Activated T-cell treated with anti-CD3 and anti-CD28 coated beads for 48 hours (primary cell): ENCODE results near the gene WDR44.
"Not testable (repeated sequence)": the region's sequence is repeated elsewhere in the genome, so short reads cannot be mapped to it uniquely, and the experiment has no call there.

Experiments
- DNase-seq: peaks from one replicate; pipeline ENCODE4 v3.0.0-alpha.2; 2020; ENCODE audit warnings: low read depth

Gene WDR44, protein sequence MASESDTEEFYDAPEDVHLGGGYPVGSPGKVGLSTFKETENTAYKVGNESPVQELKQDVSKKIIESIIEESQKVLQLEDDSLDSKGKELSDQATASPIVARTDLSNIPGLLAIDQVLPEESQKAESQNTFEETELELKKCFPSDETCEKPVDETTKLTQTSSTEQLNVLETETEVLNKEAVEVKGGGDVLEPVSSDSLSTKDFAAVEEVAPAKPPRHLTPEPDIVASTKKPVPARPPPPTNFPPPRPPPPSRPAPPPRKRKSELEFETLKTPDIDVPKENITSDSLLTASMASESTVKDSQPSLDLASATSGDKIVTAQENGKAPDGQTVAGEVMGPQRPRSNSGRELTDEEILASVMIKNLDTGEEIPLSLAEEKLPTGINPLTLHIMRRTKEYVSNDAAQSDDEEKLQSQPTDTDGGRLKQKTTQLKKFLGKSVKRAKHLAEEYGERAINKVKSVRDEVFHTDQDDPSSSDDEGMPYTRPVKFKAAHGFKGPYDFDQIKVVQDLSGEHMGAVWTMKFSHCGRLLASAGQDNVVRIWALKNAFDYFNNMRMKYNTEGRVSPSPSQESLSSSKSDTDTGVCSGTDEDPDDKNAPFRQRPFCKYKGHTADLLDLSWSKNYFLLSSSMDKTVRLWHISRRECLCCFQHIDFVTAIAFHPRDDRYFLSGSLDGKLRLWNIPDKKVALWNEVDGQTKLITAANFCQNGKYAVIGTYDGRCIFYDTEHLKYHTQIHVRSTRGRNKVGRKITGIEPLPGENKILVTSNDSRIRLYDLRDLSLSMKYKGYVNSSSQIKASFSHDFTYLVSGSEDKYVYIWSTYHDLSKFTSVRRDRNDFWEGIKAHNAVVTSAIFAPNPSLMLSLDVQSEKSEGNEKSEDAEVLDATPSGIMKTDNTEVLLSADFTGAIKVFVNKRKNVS

DNA sequence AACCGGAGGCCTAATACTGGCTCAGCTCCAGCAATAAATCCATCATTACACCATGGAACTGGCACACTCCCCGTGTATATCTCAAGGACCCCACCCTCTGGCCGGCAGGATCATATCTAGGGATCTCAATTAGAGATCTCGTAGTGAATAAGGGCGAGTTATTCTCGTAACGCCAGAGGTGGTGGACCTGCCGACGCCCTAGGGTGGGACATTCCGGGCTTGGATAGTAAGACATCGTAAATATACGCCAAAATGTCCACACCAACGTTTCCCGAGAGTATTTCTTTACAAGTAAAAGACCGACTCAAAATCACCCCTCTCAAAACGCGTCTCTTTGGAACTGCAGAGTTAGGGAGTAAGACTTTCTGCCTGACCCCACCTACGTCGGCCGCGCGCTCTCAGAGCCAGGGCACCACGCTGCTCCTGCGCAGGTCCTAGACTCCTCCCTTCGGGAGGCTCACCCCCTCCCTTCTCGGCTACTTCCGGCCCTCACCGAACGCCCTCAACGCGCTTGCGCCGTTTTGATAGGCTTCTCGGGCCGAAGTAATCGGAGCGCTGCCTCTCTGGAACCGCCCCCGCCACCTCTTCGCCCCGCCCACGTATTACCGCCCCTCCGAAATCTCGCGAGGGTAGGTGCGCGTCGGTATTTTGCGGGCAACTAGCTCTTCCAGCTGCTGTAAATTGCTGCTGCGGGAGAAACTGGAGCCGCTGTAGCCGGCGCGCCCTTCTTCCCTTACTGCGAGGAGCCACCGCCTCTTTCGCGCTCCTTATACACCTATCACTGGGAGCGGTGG is at the start of gene WDR44:
TSS of gene WDR44 (plus strand) at position 643 of the 794 bp plus-strand sequence. CDS start 398 bp downstream, outside the sequence.
- peak; percentile 87 for DNase-seq

DNA sequence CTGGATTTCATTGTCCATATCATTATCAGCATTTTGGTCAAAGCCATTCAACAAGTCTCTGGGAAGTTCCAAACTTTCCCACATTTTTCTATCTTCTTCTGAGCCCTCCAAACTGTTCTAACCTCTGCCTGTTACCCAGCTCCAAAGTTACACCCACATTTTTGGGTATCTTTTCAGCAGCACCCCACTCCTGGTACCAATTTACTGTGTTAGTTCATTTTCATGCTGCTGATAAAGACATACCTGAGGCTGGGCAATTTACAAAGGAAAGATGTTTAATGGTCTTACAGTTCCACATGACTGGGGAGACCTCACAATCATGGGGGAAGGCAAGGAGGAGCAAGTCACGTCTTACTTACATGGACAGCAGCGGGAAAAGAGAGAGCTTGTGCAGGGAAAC is 40.1 kb upstream of the WDR44 start:
- not testable (repeated sequence) for DNase-seq

DNA sequence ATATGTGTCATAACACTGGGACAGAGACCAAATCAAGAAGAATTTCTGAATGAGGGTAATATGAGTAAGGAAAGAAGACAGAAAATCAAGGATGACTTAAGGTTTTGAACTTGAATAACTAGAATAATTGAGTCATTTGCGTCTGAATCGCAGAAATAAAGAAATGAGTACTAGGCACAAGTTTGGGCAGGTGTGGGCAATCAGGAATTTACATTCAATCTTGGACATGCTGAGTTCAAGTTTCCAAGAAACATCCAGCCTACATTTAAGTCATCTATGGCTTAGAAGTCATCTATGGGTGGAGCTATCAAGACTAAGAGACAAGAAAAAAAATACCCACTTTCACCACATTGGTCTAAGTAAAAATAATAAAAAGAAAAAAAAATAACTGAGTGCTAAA is 30.4 kb upstream of the WDR44 start:
- DNase-seq: no peak

DNA sequence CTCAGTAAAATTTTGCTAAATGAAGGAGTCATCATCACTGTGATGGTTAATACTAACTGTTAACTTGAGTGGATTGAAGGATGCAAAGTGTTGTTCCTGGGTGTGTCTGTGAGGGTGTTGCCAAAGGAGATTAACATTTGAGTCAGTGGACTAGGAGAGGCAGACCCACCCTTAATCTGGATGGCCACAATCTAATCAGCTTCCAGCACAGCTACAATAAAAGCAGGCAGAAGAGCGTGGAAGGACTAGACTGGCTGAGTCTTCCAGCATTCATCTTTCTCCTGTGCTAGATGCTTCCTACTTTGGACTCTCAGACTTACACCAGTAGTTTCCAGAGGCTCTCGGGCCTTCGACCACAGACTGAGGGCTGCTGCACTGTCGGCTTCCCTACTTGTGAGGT is 21.3 kb upstream of the WDR44 start:
- DNase-seq: no peak

DNA sequence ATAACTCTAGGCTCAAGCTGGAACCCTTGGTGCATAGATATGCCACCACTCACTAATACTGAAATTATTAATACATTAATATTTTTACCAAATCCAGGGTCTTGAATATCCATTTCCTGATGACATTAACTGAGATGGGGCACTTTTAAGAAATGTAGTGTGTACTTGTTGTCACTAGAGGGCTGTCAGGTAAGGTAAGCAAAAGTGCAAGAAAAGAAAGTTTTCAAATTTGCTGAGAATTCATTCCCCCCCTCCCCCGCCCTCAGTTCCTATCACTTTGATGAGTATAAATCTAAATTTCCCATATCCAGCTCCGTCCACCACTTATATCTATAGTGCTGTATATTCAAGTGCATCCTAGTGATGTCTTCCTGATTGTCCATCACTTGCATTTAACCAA is 20.5 kb upstream of the WDR44 start:
- DNase-seq: no peak

DNA sequence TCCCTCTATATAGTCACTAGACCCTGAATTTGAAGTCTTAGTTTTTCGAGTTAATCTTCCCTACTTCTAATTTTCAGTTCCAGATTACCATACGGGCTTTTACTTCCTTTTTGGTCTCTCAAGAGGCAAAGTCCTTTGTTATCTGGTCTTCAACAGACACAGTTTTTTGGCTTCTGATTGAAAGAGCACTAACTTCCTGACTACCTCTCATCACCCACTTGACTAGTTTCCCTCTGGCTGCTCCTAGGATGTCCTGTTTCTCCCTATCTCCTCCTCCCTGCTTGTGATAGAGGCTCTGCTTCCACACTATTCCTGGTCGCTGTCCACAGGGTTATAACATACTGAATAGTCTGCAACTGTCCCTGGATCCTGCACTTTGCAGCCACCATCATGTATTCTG is 16.7 kb upstream of the WDR44 start:
- DNase-seq: no peak

DNA sequence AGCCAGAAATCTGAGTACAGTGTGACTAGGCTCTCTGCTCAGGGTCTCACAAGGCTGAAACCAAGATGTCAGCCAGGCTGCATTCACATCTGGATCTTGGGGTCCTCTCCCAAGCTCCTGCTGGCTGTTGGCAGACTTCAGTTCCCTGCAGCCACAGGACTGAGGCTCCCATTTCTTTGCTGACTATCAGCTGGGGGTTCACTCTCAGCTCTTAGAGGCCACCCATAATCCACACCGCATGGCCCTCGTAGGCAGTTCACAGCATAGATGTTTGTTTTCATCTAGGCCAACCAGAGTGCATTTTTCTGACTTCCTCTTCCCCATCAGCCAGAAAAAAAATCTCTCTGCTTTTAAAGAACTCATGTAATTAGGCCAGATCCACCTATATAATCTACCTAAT is 8.2 kb upstream of the WDR44 start:
- DNase-seq: no peak

DNA sequence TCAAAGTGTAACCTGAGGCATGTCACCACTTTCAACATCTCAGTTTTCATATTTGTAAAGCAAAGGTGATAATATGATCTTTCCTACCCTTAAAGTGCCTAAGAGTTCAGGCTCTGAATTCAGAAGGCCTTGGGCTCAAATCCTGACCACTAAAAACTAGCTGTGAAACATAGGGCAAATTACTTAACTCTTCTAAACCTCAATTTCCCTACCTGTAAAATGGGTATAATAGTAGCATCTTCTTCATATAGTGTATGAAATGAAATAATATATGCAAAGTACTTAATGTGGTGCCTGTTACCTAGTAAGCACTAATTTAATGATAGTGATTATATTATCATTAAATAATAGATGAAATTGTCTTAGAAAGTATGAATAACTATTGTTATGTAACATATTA is 7.0 kb upstream of the WDR44 start:
- DNase-seq: no peak

DNA sequence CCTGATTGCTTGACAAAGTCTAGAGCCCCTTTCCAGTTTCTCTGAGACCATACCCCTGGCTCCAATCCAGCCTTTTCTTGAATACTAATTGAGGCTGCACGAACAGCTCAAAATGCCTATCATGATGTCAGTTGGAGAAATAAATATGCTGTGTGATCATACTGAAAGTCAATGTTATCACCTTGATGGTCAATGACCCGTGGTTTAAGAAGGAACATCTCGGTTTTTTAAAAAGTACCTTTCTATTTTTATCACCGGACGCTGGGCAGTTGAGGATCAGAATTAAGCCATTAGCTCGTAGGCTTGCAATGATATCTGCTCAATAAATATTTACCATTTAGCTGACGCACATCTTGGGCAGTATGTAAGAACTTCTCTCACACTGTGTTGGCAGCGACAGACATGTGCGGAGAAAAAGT is 852 bp upstream of the WDR44 start:
- no peak for DNase-seq

DNA sequence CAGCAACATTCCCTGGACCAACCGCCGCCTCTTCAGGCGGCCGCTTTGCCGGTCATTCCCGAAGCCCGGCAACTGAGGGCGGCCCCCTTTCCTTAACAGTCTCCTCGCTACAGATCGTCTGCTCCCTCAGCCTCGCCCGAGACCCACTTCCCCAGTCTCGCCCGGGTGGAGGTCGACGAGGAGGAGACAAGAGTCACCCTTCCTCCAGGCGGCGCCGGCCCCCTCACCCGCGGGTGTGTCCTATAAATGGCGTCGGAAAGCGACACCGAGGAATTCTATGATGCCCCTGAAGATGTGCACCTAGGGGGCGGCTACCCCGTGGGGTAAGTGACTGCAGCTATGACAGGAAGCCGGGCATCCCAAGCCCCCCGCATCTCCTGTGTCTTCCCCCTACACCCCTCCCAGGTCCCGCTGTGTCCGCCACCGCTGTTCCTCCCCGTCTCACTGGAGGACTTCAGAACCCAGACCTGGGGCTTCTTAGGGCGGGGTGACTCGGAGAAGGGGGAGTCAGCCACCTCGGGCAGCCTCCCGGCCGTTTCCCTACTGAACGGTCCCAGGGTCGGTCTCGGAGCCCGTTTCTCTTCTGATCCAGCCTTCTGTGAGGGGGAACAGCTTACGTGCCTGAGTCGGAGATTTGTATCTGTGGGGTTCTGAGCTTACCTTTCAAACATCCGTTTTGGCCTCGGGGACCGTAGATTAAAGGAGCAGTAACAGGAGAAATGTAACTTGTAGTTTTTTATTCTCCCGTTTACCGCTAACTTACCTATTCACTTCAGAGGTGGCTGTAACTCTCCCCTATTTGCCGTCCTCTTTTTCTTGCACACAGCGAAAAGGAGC is 570 bp downstream of the WDR44 start:
- peak; percentile 27 for DNase-seq

DNA sequence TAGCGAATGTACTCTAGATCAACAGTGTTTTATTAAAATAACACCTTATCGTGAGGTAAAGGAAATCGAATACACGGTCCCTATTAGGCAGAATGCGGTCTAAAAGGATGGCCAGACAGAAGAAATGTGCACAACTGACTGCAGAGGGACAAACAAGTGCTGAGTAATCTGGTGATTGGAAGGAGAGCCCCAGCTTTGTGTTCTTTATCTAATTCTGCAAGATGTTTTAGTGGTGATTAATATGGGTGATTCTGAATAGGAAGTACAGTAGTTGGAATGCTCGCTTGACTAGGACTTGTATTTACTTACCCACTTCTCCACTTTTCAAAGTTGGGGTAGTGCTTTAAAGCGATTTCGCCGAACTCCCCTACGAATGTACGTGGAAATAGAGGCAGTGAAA is 1.2 kb downstream of the WDR44 start:
- no peak for DNase-seq

DNA sequence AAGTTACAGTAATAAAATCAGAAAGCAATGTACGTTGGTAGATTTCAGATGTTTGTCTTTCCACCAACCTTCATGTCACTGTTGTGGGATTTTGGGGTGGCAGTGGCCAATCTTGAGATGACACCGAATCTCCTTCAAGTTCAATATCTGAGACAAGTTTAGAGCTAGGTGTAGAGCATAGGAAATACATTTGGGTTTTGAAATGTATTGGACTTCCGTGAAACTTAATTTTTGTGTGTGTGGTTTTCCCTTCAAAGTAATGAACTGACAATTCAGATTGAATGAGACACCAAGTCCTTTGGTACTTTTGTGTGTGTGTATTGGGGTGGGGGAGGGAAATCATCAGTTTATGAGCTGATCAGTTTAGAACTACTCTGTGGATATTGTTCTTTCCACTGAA is 1.8 kb downstream of the WDR44 start:
- no peak for DNase-seq

DNA sequence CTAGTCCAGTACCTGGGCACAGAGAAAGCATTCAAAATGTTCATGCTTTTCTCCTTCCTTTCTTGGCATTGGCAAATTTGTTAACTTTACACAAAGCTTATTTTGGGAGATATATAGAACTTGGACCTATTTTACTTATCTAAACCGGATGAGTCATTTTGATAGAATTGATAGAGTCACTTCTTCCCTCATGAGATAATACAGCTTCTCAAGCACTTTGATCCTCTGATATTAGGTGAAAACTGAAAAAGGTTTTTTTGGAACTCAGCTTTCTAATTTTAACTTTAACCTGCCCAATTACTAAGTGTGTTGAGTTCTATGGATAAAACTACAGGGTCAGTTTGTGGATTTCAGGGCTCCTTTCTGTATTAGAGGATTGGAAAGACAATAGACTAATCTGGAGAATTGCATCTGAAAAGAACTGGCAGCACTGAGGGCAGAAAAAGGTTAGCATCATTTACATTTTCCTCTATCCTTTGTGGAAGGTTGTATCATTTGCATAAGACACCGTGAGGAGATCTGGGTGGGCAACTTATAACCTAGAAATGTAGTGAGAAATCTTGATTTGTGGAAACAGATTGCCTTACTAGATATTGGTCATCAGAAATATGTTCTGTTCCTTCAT is 2.4 kb downstream of the WDR44 start:
- no peak for DNase-seq

DNA sequence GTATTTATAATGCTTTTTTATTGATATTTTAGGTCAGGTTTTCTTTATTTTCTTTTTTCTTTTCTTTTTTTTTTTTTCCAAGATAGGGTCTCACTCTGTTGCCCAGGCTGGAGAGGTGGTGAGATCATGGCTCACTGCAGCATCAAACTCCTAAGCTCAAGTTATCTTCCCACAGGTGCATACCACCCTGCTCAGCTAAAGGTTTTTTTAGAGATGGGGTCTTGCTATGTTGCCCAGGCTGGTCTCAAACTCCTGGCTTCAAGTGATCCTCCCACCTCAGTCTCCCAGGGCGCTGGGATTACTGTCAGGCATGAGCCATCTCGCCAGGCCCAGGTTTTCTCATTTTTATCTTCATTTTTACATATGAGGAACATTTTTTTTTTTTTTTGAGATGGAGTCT is 3.3 kb downstream of the WDR44 start:
- no peak for DNase-seq

DNA sequence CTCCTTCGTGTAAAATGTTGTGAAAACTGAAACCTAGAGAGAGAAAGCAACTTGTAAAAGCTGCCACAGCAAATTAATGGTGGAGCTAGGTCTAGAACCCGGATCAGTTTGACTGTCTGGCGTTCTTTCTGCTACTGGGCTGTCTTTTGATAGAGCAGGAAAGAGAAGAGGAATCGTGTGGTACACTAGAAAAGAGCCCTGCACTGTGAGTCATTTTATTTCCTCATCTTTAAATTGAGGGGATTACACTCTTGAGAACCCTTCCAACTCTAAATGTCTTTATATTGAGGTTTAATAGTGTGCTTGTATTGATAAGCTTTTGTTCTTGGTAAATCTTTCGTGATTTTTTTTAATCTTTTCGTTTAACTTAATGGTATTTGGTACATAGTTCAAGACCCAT is 4.3 kb downstream of the WDR44 start:
- DNase-seq: no peak

DNA sequence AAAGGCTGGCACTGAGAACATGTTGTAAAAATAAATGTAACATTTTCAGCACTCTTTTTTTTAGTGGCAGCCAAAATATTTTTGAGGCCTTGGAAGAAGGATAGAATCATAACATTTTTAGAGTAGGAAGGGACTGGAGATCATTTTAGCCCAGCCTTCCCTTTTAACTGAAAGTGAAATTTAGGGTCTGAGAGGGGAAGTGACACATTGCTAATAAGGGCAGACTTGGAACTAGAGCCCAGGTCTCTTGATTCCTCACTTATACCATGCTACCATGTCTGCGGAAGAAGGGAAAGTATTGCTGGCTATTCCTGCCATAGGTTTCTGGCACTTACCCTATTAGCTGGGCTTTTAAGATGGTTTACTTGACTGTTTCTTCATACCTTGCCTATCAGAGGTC is 4.8 kb downstream of the WDR44 start:
- no peak for DNase-seq

DNA sequence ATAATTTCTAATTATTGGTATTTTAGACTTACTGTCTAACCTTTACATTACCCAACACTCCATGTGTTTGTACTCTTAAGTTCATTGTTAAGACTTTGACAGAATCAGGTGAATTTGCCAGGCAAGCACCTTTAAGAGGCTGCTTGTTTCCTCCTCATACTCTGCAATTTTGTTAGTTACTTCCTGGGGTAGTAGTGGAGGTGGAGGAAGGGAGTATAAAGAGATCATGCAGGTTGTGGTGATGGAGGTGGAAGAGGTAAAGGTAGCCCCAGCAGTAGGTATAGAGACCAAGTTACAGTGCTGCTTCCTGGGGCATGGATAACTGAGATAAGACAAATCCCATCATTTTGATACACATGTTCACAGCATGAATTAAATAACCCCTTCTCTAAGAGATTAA is 6.7 kb downstream of the WDR44 start:
- no peak for DNase-seq

DNA sequence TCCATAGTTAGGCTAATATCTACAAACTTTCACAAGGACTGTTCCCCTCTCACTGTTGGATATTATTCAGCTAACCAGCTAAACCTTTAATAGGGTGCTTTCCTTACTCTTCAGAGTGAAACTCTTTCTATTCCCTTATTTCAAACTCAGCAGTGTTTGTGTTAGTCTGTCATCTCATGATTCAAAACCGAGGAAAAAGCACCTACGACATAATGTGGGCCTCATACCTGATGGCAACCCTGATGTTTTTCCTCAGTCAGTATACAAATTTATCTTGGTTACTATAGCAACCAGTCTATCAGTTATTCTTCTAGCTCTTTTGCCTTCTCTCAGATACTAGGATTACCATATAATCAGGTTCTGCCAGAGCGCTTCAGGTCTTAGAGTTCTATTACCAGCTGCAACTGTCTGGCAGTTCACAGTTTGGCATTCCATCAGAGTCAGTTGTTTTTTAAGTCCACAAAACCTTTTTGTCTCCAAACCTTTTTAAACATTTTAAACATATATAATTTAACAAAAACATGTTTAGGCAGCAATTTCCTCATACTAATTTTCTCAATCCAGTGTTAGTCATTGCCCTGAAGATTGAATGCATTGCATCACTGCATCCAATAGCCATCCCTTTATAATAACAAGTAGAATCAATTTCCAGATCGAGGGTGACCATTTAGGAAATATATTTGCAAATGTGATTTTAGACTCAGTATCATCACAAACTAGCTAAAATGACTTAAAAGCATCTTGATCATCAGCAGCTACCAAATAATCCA is 7.4 kb downstream of the WDR44 start:
- DNase-seq: no peak

DNA sequence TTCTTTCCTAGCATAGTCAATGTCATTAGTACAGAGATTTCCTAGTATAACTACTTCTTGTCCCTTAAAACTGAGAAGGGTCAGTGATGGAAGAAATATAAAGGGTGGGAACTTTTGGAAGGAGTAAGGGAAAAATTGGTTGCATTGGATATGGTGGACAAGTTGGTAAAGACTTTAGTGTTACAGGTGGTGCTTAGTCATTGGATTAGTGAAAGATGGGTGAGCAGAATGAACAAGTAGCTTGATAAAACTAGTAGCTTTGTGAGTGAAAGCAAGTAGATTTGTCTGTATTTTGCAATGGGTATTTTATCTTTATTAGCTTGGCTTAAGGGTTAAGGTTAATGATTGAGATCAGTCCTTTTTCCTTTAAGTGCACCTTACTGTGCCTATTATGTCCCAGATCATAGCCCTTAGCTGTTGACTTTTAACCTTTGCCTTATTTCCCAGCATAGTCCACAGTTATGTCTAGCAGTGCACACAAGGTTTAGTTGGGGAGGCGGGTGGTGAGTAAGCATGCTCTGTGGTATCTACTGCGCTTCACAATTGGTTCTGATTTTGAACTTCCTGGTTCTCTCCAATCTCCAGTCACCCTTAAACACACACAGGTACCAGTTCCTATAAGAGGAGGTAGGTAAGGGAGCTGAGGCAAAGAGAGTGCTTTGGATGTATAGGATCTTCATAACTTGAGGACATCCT is 9.5 kb downstream of the WDR44 start:
- no peak for DNase-seq
